ENCODE measurements around the gene ADORA3.

The ADORA3 gene

DNA sequence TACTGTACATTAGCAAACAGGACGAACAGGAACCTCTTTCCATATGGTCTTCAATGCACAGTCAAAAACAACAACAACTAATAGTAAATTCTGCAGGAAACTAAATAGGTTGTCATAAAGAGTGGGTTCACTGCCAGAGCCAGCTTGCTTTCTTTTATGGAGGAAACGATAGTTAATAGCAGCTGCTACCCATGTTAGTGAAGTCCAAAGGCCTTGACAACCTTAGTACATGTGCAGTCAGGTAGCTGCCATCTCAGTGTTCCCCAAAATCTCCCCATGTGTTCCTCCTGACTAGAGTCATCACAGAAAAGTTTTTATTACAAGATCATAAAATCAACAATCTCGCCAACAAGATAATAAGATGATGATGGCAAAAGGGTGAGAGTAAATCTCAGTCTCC lies 16.6 kb upstream of the ADORA3 start:
- no peak overlapping the region for H3K9ac ChIP-seq (ENCODE audit: low read length)
- H3K27me3 ChIP-seq (ENCODE audit: control insufficient read depth, insufficient read depth, low read length): no peaks in the 10 kb centered on the region
- H3K9me3 ChIP-seq (ENCODE audit: control insufficient read depth, insufficient read depth, low read depth, low read length): peaks cover 7% of the 10 kb centered on the region; the same call in 1 of the 2 replicates
- peaks cover 7% of the 10 kb centered on the region for H3K4me1 ChIP-seq (ENCODE audit: control insufficient read depth, insufficient read depth, low read length)
- no peaks in the 10 kb centered on the region for H3K36me3 ChIP-seq (ENCODE audit: control insufficient read depth, insufficient read depth, low read length)
- no peak overlapping the region for H3K4me3 ChIP-seq (ENCODE audit: low read depth, low read length)
- H3K27ac ChIP-seq (ENCODE audit: low read depth, low read length): no peak overlapping the region

DNA sequence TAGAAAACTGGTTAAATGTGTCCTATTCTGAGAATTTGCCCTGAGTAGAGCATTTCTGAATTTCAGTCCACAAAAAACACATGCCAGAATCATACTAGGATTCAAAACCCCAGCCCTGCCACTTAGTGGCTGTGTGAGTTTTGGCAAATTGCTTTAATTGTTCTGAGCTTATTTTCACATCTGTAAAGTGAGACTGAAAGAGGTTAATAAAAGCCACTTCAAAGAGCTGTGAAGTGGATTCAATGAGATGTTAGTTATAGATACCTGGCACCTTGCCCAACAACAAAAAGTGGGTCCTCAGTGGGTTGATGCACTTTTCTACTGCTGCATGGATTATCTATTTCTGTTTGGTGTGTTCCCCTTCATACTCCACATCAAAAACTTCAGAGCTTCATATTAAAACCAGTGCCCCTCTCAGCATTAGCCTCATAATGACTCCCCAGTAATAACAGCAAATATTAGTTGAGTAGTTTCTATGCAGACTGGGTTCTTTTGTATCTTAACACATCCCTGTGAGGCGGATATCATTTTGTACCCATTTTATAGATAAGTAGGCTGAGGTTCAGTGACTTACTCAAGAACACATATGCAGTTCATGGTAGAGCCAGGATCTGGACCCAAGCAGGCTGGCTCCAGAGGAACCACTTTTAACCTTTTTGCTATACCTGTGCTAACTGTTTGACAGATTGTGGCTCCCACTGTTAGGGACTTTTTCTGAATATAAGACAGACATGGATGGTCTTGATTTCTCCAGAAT lies 14.2 kb upstream of the ADORA3 start:
- Histone ChIP-seq H3K4me3 (ENCODE audit: low read depth, low read length) (no peak overlapping the region), H3K4me1 (ENCODE audit: control insufficient read depth, insufficient read depth, low read length) (peaks cover 7% of the 10 kb centered on the region), H3K9ac (ENCODE audit: low read length) (no peak overlapping the region), H3K36me3 (ENCODE audit: control insufficient read depth, insufficient read depth, low read length) (no peaks in the 10 kb centered on the region), H3K27me3 (ENCODE audit: control insufficient read depth, insufficient read depth, low read length) (no peaks in the 10 kb centered on the region), H3K9me3 (ENCODE audit: control insufficient read depth, insufficient read depth, low read depth, low read length) (no peaks in the 10 kb centered on the region; the same call in 1 of the 2 replicates), H3K27ac (ENCODE audit: low read depth, low read length) (no peak overlapping the region)

DNA sequence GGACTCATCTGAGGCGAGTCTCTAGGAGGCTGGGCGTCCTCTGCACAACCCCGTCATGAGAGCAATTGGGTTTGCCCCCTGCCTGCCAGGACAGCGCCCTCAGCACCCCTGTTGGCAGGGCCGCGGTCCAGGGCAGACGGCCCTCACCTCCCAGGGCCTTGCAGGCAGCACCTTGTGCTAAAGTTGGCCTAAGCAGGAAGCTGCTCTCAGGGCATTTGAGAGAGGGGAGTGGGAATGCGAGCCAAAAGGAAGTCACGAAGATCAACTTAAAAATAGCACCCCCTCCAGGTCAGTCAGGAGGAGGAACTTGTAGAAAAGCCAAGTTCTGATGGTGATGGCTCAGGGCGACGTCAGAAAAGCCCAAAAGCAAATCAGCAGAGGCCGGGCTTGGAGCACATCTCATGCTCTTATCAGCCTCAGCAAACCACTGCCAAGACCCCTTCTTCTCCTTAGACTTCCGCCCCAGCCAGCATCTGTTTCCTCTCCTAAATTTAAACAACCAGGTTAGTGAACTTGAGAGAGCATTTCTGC lies 12.6 kb upstream of the ADORA3 start:
- peaks cover 7% of the 10 kb centered on the region for H3K4me1 ChIP-seq (ENCODE audit: control insufficient read depth, insufficient read depth, low read length)
- H3K27me3 ChIP-seq (ENCODE audit: control insufficient read depth, insufficient read depth, low read length): no peaks in the 10 kb centered on the region
- H3K36me3 ChIP-seq (ENCODE audit: control insufficient read depth, insufficient read depth, low read length): no peaks in the 10 kb centered on the region
- no peaks in the 10 kb centered on the region for H3K9me3 ChIP-seq (ENCODE audit: control insufficient read depth, insufficient read depth, low read depth, low read length)
- H3K4me3 ChIP-seq (ENCODE audit: low read depth, low read length): peak overlapping the region; percentile 31; the same call in 1 of the 2 replicates
- no peak overlapping the region for H3K27ac ChIP-seq (ENCODE audit: low read depth, low read length)
- H3K9ac ChIP-seq (ENCODE audit: low read length): no peak overlapping the region

DNA sequence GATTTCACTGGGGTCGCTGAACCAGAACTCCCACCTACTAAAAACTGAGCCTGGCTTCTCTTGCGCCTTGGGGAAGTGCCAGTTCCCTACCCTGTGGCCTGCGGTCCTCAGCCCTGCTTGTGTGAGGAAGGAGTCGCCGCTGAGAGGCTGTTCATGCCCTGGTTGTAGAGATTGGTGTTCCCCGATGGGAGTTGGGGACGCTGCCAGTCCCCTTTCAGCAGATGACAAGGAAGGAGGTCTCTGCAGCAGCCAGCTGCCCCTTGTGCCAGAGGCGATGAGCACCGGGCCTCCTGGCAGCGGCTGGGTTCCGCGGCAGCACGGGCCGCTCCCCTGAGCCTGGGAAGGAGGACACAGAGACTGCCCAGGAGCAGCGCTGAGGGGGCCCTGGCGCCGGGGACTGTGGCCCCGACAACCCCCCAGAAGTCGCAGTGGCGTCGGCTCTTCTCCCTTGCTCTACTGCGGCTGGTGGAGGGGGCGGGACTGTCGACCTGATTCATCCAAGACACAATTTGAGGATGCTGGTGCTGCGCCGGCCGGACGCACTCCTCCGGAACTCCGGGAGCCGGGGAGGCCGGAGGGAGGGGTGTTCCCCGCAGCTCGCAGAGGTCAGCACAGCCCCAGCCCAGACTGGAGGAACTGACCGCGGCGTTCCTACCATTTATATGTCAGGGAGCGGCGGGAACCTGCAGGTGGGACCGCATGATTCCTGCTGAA lies 12.0 kb upstream of the ADORA3 start:
- H3K4me1 ChIP-seq (ENCODE audit: control insufficient read depth, insufficient read depth, low read length): peaks cover 13% of the 10 kb centered on the region
- H3K27me3 ChIP-seq (ENCODE audit: control insufficient read depth, insufficient read depth, low read length): no peaks in the 10 kb centered on the region
- H3K27ac ChIP-seq (ENCODE audit: low read depth, low read length): no peak overlapping the region
- H3K36me3 ChIP-seq (ENCODE audit: control insufficient read depth, insufficient read depth, low read length): no peaks in the 10 kb centered on the region
- no peaks in the 10 kb centered on the region for H3K9me3 ChIP-seq (ENCODE audit: control insufficient read depth, insufficient read depth, low read depth, low read length)
- peak overlapping the region; percentile 31; the same call in 1 of the 2 replicates for H3K4me3 ChIP-seq (ENCODE audit: low read depth, low read length)
- no peak overlapping the region for H3K9ac ChIP-seq (ENCODE audit: low read length)

DNA sequence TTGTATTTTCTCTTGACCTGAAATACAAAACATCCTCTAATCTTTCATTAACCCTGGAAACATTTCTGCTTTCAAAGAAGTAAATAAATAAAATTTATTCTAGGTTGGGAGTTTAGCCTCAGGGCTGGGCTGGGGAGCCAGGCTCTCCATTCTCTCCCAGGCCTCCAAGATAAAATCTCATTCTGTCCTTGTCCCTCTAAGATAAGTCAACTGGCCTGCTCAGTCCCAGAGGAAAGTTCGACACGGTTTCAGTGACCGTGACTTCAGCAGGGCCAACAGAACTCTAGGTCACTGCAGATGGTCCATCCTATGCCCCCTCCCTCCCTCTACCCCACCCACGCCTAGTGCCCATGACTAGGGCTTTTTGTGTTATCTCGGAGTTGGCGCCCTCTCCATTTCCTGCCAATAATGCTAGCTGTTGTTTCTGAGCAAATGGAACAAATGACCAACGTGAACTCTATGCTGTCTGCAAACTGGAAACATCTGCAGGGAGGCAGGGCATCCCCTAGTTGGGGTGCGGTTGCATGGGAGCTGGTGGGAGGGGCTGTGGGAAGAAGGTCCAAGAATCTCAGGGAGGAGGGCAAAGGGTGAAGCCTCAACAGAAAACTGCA lies 10.1 kb upstream of the ADORA3 start:
- H3K27ac ChIP-seq (ENCODE audit: low read depth, low read length): no peak overlapping the region
- no peaks in the 10 kb centered on the region for H3K36me3 ChIP-seq (ENCODE audit: control insufficient read depth, insufficient read depth, low read length)
- H3K27me3 ChIP-seq (ENCODE audit: control insufficient read depth, insufficient read depth, low read length): no peaks in the 10 kb centered on the region
- H3K9ac ChIP-seq (ENCODE audit: low read length): no peak overlapping the region
- no peak overlapping the region for H3K4me3 ChIP-seq (ENCODE audit: low read depth, low read length)
- peaks cover 15% of the 10 kb centered on the region for H3K4me1 ChIP-seq (ENCODE audit: control insufficient read depth, insufficient read depth, low read length)
- H3K9me3 ChIP-seq (ENCODE audit: control insufficient read depth, insufficient read depth, low read depth, low read length): no peaks in the 10 kb centered on the region

DNA sequence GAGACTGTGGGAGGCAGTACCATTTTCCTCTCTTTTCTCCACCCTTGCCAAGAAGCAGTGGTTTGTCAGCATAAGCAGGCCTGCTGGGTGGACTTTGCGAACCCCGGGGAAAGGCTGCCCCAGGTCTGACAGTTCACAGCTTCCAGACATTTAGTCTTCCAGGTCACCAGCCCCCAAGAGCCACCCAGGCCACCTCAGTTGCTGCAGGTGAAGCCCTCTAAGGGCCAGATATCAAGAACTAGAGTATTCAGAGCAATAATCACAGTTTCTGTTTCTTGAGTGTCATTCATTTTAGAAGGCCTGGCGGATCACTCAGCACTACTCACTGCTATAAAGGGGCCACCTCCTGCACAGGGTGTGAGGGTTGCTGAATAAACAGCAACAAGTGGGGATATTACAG lies 9.5 kb upstream of the ADORA3 start:
- Histone ChIP-seq H3K9ac (ENCODE audit: low read length) (no peak overlapping the region), H3K36me3 (ENCODE audit: control insufficient read depth, insufficient read depth, low read length) (no peaks in the 10 kb centered on the region), H3K27me3 (ENCODE audit: control insufficient read depth, insufficient read depth, low read length) (no peaks in the 10 kb centered on the region), H3K27ac (ENCODE audit: low read depth, low read length) (no peak overlapping the region), H3K4me3 (ENCODE audit: low read depth, low read length) (no peak overlapping the region), H3K4me1 (ENCODE audit: control insufficient read depth, insufficient read depth, low read length) (peaks cover 19% of the 10 kb centered on the region), H3K9me3 (ENCODE audit: control insufficient read depth, insufficient read depth, low read depth, low read length) (no peaks in the 10 kb centered on the region)

DNA sequence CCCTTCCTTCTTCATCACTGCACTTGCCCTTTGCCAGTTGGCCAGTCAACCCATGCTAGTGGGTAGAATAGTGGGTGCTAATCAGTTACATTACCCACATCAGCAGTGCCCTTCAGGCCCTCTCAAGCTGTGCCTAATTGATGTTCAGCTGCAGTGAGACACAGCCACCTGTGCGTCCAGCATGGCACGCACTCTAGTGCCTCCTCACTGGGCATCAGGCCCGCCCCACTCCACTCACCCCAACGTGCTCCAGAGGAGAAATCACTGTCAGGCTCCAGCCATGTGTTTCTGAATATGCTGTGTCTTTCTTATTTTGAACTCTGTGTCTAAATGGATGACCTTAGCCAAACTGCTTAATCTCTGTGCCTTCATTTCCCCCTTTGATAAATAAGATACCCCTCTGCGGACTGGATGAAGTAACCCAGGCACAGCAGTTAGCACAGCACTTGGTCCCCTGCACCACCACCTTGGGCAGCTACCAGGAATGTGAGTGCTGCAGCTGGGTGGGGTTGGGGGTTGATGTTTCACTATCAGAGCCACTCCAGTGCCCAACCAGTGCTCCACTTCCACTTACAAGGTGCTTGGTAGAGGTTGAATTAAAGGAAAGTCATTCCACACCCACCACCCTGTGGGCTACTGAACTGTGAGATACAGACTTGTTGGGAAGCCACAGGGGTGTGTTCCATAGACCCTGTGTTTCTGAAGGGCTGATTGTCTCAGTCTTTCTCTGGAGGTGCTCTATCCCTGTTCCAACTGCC lies 8.9 kb upstream of the ADORA3 start:
- Histone ChIP-seq H3K9ac (ENCODE audit: low read length) (no peak overlapping the region), H3K4me1 (ENCODE audit: control insufficient read depth, insufficient read depth, low read length) (peaks cover 25% of the 10 kb centered on the region), H3K27me3 (ENCODE audit: control insufficient read depth, insufficient read depth, low read length) (no peaks in the 10 kb centered on the region), H3K9me3 (ENCODE audit: control insufficient read depth, insufficient read depth, low read depth, low read length) (no peaks in the 10 kb centered on the region), H3K27ac (ENCODE audit: low read depth, low read length) (no peak overlapping the region), H3K36me3 (ENCODE audit: control insufficient read depth, insufficient read depth, low read length) (no peaks in the 10 kb centered on the region), H3K4me3 (ENCODE audit: low read depth, low read length) (no peak overlapping the region)

DNA sequence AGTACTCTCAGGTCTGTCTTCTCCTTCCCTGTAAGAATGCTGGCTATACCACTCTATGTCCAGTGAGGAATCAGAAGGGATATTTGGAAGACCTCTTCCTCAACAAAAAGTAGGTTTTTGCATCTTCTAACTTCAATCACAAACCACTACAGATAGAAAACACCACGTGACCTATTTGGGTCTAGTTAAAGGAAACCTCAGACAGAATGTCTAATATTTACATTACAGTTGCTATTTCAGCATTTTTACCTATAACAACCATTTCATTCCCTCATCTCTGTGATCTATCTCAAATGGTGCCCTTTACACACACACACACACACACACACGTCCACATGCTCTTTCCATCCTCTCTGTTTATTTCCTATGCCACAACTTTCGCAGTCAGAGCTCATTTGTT lies 7.9 kb upstream of the ADORA3 start:
- Histone ChIP-seq H3K27ac (ENCODE audit: low read depth, low read length) (no peak overlapping the region), H3K9me3 (ENCODE audit: control insufficient read depth, insufficient read depth, low read depth, low read length) (no peaks in the 10 kb centered on the region), H3K9ac (ENCODE audit: low read length) (no peak overlapping the region), H3K4me3 (ENCODE audit: low read depth, low read length) (no peak overlapping the region), H3K27me3 (ENCODE audit: control insufficient read depth, insufficient read depth, low read length) (no peaks in the 10 kb centered on the region), H3K4me1 (ENCODE audit: control insufficient read depth, insufficient read depth, low read length) (peaks cover 27% of the 10 kb centered on the region), H3K36me3 (ENCODE audit: control insufficient read depth, insufficient read depth, low read length) (no peaks in the 10 kb centered on the region)

DNA sequence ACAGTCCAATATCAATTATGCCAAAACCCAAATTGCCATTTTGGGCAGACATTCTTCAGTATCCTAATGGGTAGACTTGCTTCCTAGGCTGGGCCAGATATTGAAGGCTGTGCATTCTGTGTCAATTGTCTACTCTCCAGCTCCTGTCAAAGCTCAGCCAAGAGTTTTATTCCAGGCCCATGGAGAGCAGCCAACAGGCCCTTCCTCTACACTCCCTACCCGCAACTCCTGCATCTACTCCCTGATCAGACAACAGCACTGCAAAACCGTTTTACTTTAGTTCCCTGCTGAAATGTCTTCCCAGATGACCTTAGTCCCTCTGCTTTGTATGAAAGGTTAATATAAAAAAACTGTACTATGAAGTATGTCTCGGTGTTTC lies 6.6 kb upstream of the ADORA3 start:
- Histone ChIP-seq H3K9ac (ENCODE audit: low read length) (no peak overlapping the region), H3K36me3 (ENCODE audit: control insufficient read depth, insufficient read depth, low read length) (no peaks in the 10 kb centered on the region), H3K27me3 (ENCODE audit: control insufficient read depth, insufficient read depth, low read length) (no peaks in the 10 kb centered on the region), H3K4me1 (ENCODE audit: control insufficient read depth, insufficient read depth, low read length) (peaks cover 19% of the 10 kb centered on the region), H3K4me3 (ENCODE audit: low read depth, low read length) (no peak overlapping the region), H3K9me3 (ENCODE audit: control insufficient read depth, insufficient read depth, low read depth, low read length) (no peaks in the 10 kb centered on the region), H3K27ac (ENCODE audit: low read depth, low read length) (no peak overlapping the region)

DNA sequence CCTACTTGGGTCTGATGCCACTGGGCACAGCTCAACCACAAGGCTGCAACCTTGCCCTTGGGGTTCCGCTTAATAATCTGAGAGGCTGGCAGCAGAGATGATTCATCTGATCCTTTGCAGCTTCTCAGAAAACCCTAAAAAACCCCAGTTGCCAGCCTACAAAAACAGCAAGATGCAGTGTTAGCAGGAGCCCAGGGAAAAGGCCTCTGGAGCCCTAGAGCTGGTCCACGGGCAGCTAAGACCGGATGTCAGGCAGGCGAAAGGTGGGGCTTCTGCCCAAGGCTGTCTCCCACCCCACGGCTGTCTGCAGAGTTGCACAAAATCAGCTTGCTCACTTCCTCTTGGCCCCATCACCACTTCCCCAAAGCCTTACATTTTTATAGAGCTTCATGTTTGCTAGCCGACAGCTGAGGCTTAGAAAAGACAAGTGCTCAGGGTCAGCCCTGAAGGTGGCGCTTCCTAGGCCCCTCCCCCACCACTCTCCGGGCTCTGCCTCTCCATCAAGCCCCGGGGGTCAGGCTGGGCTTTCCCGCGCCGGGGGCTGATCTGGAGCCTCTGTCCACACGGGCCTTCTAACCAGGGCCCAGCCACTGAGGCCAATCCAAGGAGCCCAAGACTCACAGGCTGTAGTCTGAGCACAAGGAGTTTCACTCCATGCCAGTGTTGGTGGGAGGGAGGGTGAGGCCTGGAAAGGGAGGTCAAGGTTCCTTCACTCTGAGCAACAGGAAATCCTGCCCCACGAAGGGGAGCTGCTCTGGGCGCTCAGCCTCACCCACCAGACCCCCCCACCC lies 4.2 kb upstream of the ADORA3 start:
- H3K4me1 ChIP-seq (ENCODE audit: control insufficient read depth, insufficient read depth, low read length): peaks cover 19% of the 10 kb centered on the region
- no peaks in the 10 kb centered on the region for H3K27me3 ChIP-seq (ENCODE audit: control insufficient read depth, insufficient read depth, low read length)
- peak overlapping the region; percentile 67 for H3K9ac ChIP-seq (ENCODE audit: low read length)
- H3K9me3 ChIP-seq (ENCODE audit: control insufficient read depth, insufficient read depth, low read depth, low read length): no peaks in the 10 kb centered on the region
- H3K27ac ChIP-seq (ENCODE audit: low read depth, low read length): peak overlapping the region; percentile 72
- peak overlapping the region; percentile 59 for H3K4me3 ChIP-seq (ENCODE audit: low read depth, low read length)
- H3K36me3 ChIP-seq (ENCODE audit: control insufficient read depth, insufficient read depth, low read length): no peaks in the 10 kb centered on the region
